Activated B cell treated with CpG ODN at 0.5 μM for 24 hours (primary cell): ENCODE measurements around the gene IL11RA. TPM values are rescaled to one million over a fixed set of nuclear protein-coding genes. Genes with fewer than 3 reads are reported as not detected.
A peak's percentile ranks its signal among the peaks of the same experiment; 100 is the strongest.

ENCODE experiments used
- ATAC-seq: fragments of 200-7000 bp; cut with Tn5 transposase; one replicate; pipeline ENCODE4 v1.10.0; 2021; ENCODE audit warnings: low read depth, mild to moderate bottlenecking, moderate library complexity
- CTCF ChIA-PET: fragments of 350-600 bp; sonication (Branson Sonifier 250); formaldehyde crosslinking; loops from one replicate; lab custom pipeline; 2021; ENCODE audit warnings: antibody characterized with exemption; lab: Charles Lee
- POLR2A ChIA-PET: fragments of 350-600 bp; sonication (Branson Sonifier 250); formaldehyde crosslinking; loops from one replicate; lab custom pipeline; 2021; ENCODE audit warnings: antibody characterized with exemption; lab: Charles Lee
- DNase-seq: peaks from one replicate; pipeline ENCODE4 v3.0.0; 2022
- H3K27ac Mint-ChIP-seq: one replicate; pipeline ENCODE4 v1.8.0; 2020; ENCODE audit warnings: mixed read lengths
- H3K27me3 Mint-ChIP-seq: one replicate; pipeline ENCODE4 v1.8.0; 2021; ENCODE audit warnings: mixed read lengths
- H3K36me3 Mint-ChIP-seq: one replicate; pipeline ENCODE4 v1.8.0; 2021; ENCODE audit warnings: low read depth, mixed read lengths
- H3K4me1 Mint-ChIP-seq: one replicate; pipeline ENCODE4 v1.8.0; 2021; ENCODE audit warnings: mixed read lengths
- H3K4me3 Mint-ChIP-seq: one replicate; pipeline ENCODE4 v1.8.0; 2020; ENCODE audit warnings: mild to moderate bottlenecking, mixed read lengths
- H3K9me3 Mint-ChIP-seq: one replicate; pipeline ENCODE4 v1.8.0; 2020; ENCODE audit warnings: mixed read lengths
- intact Hi-C: fragments of 100-400 bp; cut with micrococcal nuclease; formaldehyde crosslinking; loops from one replicate; pipeline ENCODE4 v1.15.1; 2024
- total RNA-seq: library from RNA; stranded (reverse); gene quantifications from 2 replicates; pipeline ENCODE4 v1.2.3, GENCODE V29; 2022
- TF ChIP-seq, protein P1 (sequence below): fragments of 200-600 bp; IDR thresholded peaks from one replicate; pipeline ENCODE4 v1.8.0; 2022; ENCODE audit warnings: antibody characterized with exemption, mild to moderate bottlenecking

The IL11RA gene
- 11.2 and 18.8 TPM in 2 replicates for total RNA-seq

DNA sequence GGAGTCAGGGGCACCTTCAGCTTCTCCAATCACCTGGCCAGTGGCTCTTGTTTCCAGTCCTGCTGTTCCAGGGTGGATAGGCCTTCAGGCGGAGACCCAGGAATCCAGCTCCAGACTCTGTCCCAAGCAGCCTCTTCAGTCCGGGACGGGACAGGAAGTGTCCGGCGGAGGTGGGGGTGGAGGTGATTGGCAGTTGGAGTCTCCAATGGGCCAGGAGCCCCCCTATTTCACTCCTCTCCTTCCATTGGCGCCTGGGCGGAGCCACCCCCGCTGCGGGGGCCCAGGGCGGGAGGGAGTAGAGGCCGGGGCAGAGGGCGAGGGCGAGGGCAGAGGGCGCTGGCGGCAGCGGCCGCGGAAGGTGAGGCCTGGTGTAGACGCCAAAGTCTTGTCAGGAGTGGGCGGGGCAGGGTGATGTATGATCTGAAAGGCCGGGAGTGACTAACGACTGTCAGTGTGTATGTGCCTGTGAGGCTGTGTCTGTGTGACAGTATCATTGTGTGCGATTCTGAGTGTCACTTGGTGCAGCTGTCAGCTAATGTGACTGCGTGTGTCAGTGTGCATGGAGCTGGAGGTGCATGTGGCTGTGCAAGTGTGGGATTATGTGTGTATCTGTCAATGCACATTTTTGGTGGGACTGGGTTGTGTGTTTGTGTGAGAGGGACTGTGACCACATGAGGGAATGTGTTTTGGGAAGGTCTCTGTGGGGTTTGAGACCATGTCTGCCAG, at the start of gene IL11RA:
Gene IL11RA, plus strand, starts transcription at position 310 of the 726 bp plus-strand sequence. CDS start 3,033 bp downstream, outside the sequence.
- H3K4me3 Mint-ChIP-seq, result no peak within 1 kb of the TSS
- no peak for DNase-seq
- no peaks in the 10 kb centered on the region for H3K9me3 Mint-ChIP-seq
- peaks cover 27% of the 10 kb centered on the region for H3K36me3 Mint-ChIP-seq
- H3K27ac Mint-ChIP-seq, result no peak within 1 kb of the TSS
- H3K4me1 Mint-ChIP-seq, result peaks cover 24% of the 10 kb centered on the region
- CTCF ChIA-PET, result no interaction called here
- no peaks in the 10 kb centered on the region for H3K27me3 Mint-ChIP-seq
- POLR2A ChIA-PET, result interaction anchor here (1.7 kb wide), 1 partner anchor 13 kb away, joined by 5 read pairs; no protein-coding TSS in a partner anchor
- intact Hi-C loops, result no loop called here
- TF ChIP-seq, protein P1, sequence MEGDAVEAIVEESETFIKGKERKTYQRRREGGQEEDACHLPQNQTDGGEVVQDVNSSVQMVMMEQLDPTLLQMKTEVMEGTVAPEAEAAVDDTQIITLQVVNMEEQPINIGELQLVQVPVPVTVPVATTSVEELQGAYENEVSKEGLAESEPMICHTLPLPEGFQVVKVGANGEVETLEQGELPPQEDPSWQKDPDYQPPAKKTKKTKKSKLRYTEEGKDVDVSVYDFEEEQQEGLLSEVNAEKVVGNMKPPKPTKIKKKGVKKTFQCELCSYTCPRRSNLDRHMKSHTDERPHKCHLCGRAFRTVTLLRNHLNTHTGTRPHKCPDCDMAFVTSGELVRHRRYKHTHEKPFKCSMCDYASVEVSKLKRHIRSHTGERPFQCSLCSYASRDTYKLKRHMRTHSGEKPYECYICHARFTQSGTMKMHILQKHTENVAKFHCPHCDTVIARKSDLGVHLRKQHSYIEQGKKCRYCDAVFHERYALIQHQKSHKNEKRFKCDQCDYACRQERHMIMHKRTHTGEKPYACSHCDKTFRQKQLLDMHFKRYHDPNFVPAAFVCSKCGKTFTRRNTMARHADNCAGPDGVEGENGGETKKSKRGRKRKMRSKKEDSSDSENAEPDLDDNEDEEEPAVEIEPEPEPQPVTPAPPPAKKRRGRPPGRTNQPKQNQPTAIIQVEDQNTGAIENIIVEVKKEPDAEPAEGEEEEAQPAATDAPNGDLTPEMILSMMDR, result no peak
- ATAC-seq, result peak; percentile 42

DNA sequence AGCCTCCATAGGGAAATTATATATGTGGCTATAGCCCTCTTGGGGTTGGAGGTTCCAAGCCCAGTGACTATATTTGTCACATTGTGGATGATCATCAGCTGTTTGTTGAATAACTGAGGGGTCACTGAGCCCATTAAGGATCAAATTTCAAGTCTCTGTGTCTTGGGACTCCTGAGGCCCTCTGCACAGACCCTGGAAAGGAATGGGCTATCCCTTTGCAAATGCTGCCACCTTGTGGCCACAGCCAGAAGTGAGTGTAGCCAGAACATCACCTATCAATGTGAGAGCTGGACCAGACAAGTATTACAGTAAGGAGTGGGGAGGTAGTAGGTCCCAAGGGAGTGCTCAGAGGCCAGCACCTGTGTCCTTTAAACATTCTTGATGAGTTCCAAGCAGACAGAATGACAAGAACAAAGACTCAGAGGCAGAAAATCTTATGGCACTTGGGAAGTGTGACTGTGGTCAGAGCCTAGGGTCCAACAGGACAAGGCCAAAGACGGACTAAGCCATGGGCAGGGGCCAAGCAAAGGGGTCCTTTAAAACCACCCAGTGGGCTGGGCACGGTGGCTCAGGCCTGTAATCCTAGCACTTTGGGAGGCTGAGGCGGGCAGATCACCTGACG, 48.3 kb upstream of the IL11RA start:
- POLR2A ChIA-PET, result interaction anchor here (1.0 kb wide), 1 partner anchor 8 kb away, joined by 3 read pairs; the partner anchor contains the start of gene RPP25L
- TF ChIP-seq, protein P1, result peak; percentile 52
- Mint-ChIP-seq H3K27me3 (peaks cover 9% of the 10 kb centered on the region), H3K4me3 (no peak overlapping the region), H3K36me3 (no peaks in the 10 kb centered on the region), H3K27ac (no peak overlapping the region), H3K4me1 (no peaks in the 10 kb centered on the region), H3K9me3 (no peaks in the 10 kb centered on the region)
- peak; percentile 75 for DNase-seq
- peak; percentile 97 for ATAC-seq
- CTCF ChIA-PET, result interaction anchor here (0.6 to 3.0 kb wide), 22 partner anchors 8 to 1129 kb away, joined by 3 to 18 read pairs (median 4); partner anchors contain the start of genes DCTN3, DNAI1, ENHO and FAM219A
- intact Hi-C loops, result loop anchor here (1.0 to 5.0 kb wide), 7 partner anchors 55 to 986 kb away; no protein-coding TSS in a partner anchor

DNA sequence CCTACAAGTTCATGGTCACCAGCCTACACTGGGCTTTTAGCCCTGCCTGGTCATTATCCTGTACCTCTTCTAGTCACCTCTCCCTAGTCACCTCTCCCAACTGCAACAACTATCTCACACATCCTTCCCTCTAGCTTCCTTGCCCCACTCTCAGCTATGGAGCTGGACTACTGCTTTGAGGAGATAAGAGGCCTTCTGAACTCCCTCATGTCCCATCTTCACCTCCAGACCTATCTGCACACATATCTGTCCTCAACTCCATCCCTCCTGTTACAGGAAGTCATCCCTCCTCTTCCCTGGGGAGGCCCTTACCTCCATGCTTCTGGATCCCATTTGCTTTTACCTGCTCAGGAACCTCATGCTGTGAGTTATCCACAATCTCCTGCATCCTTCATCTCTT, 45.8 kb upstream of the IL11RA start:
- Mint-ChIP-seq H3K27me3 (peaks cover 3% of the 10 kb centered on the region), H3K9me3 (no peaks in the 10 kb centered on the region), H3K27ac (no peak overlapping the region), H3K4me3 (no peak overlapping the region), H3K36me3 (no peaks in the 10 kb centered on the region), H3K4me1 (peaks cover 6% of the 10 kb centered on the region)
- CTCF ChIA-PET, result interaction anchor here (2.0 to 3.0 kb wide), 2 partner anchors 14 to 58 kb away, joined by 10 to 12 read pairs; no protein-coding TSS in a partner anchor
- ATAC-seq (no peak), DNase-seq (no peak)
- POLR2A ChIA-PET, result no interaction called here
- intact Hi-C loops, result no loop called here
- TF ChIP-seq, protein P1, result no peak

DNA sequence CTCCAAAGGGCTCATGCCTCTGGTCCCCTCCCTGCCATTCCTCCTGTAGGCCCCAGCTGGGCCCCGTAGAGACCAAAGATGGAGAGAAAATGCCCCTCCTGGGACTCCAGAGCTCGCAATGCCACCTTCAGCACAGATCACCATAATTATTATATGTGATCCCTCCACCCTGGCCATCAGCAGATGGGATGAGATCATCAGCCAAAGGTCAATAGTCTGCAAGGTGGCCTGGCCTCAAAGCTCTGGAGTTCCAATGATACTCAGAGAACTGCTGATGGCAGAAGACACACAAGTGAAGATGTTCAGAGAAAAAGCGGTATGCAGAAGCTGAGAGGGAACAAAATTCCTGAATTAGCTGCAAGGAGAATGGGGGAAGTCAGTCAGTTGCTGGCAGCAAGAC, 45.1 kb upstream of the IL11RA start:
- CTCF ChIA-PET, result interaction anchor here (1.0 to 1.2 kb wide), 2 partner anchors 23 to 275 kb away, joined by 3 read pairs; no protein-coding TSS in a partner anchor
- no peak overlapping the region for H3K27ac Mint-ChIP-seq

More for the DNA sequence above, 45.1 kb upstream of the IL11RA start:
- POLR2A ChIA-PET, result no interaction called here
- peaks cover 3% of the 10 kb centered on the region for H3K27me3 Mint-ChIP-seq
- TF ChIP-seq, protein P1, result no peak
- H3K9me3 Mint-ChIP-seq, result no peaks in the 10 kb centered on the region
- ATAC-seq, result no peak
- DNase-seq, result no peak
- no peak overlapping the region for H3K4me3 Mint-ChIP-seq
- peaks cover 11% of the 10 kb centered on the region for H3K4me1 Mint-ChIP-seq
- intact Hi-C loops, result no loop called here
- peaks cover 3% of the 10 kb centered on the region for H3K36me3 Mint-ChIP-seq
